Prostate gland (tissue), 2 donors: ENCODE measurements around the gene SERPINB10. TPM values are rescaled to one million over a fixed set of nuclear protein-coding genes. Genes with fewer than 3 reads are reported as not detected.

Experiments used
- DNase-seq: peaks from one replicate; pipeline ENCODE4 v3.0.0-alpha.2; 2019; ENCODE audit warnings: low spot score
- H3K27ac ChIP-seq, 2 donors: fragments of 200-600 bp; sonication (generic); 2 replicates each; pipeline ENCODE4 v1.5.1; 2017 to 2019
- H3K27me3 ChIP-seq: fragments of 200-600 bp; sonication (generic); replicated peaks from 2 replicates; pipeline ENCODE4 v1.5.1; 2019; ENCODE audit not compliant: insufficient read depth
- H3K36me3 ChIP-seq, 2 donors: fragments of 200-600 bp; sonication (generic); 1 replicate in 1 of 2; 2 replicates in 1 of 2; pipeline versions ENCODE4 v1.5.1 to v1.8.1; 2017 to 2019
- H3K4me1 ChIP-seq: fragments of 200-600 bp; sonication (generic); replicated peaks from 2 replicates; pipeline ENCODE4 v1.5.1; 2019
- H3K4me3 ChIP-seq, 2 donors: fragments of 200-600 bp; sonication (generic); 2 replicates each; pipeline ENCODE4 v1.5.1; 2017 to 2019
- H3K9me3 ChIP-seq: fragments of 200-600 bp; sonication (generic); 2 replicates; pipeline ENCODE4 v1.5.1; 2017
- POLR2A ChIP-seq: fragments of 450-650 bp; IDR thresholded peaks from one replicate; pipeline ENCODE4 v1.6.1; 2016; ENCODE audit warnings: antibody characterized with exemption, mild to moderate bottlenecking
- POLR2AphosphoS5 ChIP-seq: sonication (generic); formaldehyde crosslinking; IDR thresholded peaks from one replicate; pipeline ENCODE4 v1.6.1; 2017; ENCODE audit warnings: antibody characterized with exemption
- WGBS: methylation state at CpG from one replicate; pipeline ENCODE4 v1.1.5; 2018; 5-methylcytosine and 5-hydroxymethylcytosine counted together
- intact Hi-C: fragments of 100-400 bp; cut with DNase I; formaldehyde crosslinking; loops from one replicate; pipeline ENCODE4 v1.14.2; 2022
- total RNA-seq, 2 donors: library from RNA; depleted of rRNA; stranded (reverse); fragments of >200 nt; gene quantifications; one replicate each; pipeline ENCODE4 v1.1.0, GENCODE V29; 2016
- TF ChIP-seq, protein P1 (sequence below), 4 experiments: fragments of 200-600 bp in 2 of 4; fragments of 450-650 bp in 2 of 4; sonication (generic) in 2 of 4; IDR thresholded peaks; 1 replicate in 3 of 4; 2 replicates in 1 of 4; pipeline ENCODE4 v1.5.1; 2016 to 2019; ENCODE audit warnings: antibody characterized with exemption in 4 of 4, mild to moderate bottlenecking in 2 of 4, moderate library complexity in 2 of 4

SERPINB10 gene
- total RNA-seq, 2 donors from 2014 or later = 0.55 TPM; not detected in 1

GRCh38 chr18:63980896-63981460, 73.2 kb downstream of the SERPINB10 start:
- WGBS = 83% methylated on average over 6 of the region's 6 CpGs
- Histone ChIP-seq H3K4me1 (no peaks in the 10 kb centered on the region), H3K27me3 (no peaks in the 10 kb centered on the region), H3K27ac (no peak overlapping the region), H3K9me3 (no peaks in the 10 kb centered on the region), H3K4me3 (no peak overlapping the region), H3K36me3 (no peaks in the 10 kb centered on the region)
- TF ChIP-seq POLR2A (no peak), POLR2AphosphoS5 (no peak)
- TF ChIP-seq, protein P1, sequence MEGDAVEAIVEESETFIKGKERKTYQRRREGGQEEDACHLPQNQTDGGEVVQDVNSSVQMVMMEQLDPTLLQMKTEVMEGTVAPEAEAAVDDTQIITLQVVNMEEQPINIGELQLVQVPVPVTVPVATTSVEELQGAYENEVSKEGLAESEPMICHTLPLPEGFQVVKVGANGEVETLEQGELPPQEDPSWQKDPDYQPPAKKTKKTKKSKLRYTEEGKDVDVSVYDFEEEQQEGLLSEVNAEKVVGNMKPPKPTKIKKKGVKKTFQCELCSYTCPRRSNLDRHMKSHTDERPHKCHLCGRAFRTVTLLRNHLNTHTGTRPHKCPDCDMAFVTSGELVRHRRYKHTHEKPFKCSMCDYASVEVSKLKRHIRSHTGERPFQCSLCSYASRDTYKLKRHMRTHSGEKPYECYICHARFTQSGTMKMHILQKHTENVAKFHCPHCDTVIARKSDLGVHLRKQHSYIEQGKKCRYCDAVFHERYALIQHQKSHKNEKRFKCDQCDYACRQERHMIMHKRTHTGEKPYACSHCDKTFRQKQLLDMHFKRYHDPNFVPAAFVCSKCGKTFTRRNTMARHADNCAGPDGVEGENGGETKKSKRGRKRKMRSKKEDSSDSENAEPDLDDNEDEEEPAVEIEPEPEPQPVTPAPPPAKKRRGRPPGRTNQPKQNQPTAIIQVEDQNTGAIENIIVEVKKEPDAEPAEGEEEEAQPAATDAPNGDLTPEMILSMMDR (IDR thresholded peaks at IDR 0.05) = no peak
- no peak for DNase-seq
- intact Hi-C loops = no loop called here

GRCh38 chr18:63981719-63982118, 74.0 kb downstream of the SERPINB10 start:
- Histone ChIP-seq H3K27me3 (no peaks in the 10 kb centered on the region), H3K9me3 (no peaks in the 10 kb centered on the region), H3K4me3 (no peak overlapping the region), H3K27ac (no peak overlapping the region), H3K4me1 (no peaks in the 10 kb centered on the region), H3K36me3 (no peaks in the 10 kb centered on the region)
- 47% methylated on average over 2 of the region's 2 CpGs for WGBS
- DNase-seq = no peak
- intact Hi-C loops = no loop called here
- no peak for TF ChIP-seq POLR2AphosphoS5
- TF ChIP-seq, protein P1 (IDR thresholded peaks at IDR 0.05) = no peak

DNA sequence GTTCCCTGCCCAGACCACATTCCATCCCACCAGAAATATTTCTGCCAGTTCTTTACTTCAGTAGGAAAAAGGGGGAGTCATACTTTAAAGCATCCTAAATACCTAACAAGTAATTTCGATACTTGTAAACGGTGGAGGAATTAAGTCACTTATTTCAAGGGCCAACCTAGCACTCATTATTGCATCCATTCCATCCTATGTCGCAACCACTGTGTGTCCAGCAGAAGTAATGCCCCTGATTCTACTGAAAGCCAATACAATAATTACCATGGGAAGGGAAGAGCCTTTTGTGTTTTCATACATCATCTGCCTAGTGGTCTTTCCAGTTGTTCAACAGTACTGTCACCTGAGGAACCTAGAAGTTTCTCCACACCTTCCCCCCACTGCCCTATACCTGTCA, 74.6 kb downstream of the SERPINB10 start:
- H3K27ac ChIP-seq = no peak overlapping the region
- WGBS = 84% methylated on average over 3 of the region's 3 CpGs
- no peaks in the 10 kb centered on the region for H3K36me3 ChIP-seq

More for the DNA sequence above, 74.6 kb downstream of the SERPINB10 start:
- Histone ChIP-seq H3K4me1 (no peaks in the 10 kb centered on the region), H3K9me3 (no peaks in the 10 kb centered on the region), H3K27me3 (no peaks in the 10 kb centered on the region), H3K4me3 (no peak overlapping the region)
- intact Hi-C loops = no loop called here
- TF ChIP-seq, protein P1 (IDR thresholded peaks at IDR 0.05) = no peak
- no peak for DNase-seq

Other genes with a start within 250 kb of the SERPINB10 start
- 1 to 10 TPM; 8.5 to 8.8 TPM for gene SERPINB3, start 246.1 kb upstream of the SERPINB10 start, total RNA-seq
- gene SERPINB11, start 205.0 kb upstream of the SERPINB10 start, total RNA-seq = 10 to 100 TPM; 10.3 to 37.8 TPM
- under 1 TPM in 1 of 2 donors, not detected in 1; 0.97 TPM for gene SERPINB7, start 132.5 kb upstream of the SERPINB10 start, total RNA-seq
- gene SERPINB2, start 20.3 kb upstream of the SERPINB10 start, total RNA-seq = under 1 TPM; 0.18 to 0.62 TPM
- gene HMSD, start 41.3 kb downstream of the SERPINB10 start, total RNA-seq = not detected
- 1 to 10 TPM; 2.0 to 5.3 TPM for gene SERPINB8, start 62.1 kb downstream of the SERPINB10 start, total RNA-seq
- gene LINC00305, start 241.1 kb downstream of the SERPINB10 start, total RNA-seq = not detected